ENCODE results near the gene TBCD.

Gene TBCD

DNA sequence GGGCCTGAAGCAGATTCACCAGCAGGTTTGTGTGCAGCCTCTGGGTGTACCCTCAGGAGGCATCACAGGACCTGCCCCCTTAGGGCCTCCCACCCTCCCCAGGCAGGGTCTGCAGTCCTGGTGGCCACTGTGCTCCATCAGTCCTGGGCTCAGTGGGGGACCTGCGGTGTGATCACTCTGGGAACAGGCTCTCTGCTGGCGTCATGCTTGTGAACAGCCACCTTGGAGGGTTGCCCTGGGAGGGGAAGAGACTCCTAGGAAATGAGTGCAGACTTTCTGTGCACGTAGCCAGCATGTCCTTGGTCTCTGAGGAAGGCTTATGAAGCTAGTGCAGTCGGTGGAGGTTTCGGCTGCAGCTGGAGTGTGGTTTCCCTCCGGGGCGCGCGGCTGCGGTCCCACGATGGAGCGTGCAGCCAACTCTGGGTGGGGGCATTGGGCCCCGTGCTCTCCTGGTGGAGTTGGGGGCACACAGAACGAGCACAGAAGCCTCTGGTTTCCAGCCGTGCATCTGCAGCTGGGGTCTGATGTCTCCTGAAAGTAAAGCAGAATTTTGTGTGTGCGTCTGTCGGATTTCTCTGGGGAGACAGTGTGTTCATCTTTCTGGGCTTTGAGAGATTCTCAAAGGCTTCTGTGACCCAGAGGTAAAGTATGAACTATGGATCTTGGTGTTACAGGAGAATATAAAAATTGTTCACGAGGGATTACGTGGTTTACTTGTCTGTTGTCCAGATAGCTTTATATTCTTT is 156.1 kb downstream of the TBCD start:
- no peak for DNase-seq (ENCODE audit: low read depth)

DNA sequence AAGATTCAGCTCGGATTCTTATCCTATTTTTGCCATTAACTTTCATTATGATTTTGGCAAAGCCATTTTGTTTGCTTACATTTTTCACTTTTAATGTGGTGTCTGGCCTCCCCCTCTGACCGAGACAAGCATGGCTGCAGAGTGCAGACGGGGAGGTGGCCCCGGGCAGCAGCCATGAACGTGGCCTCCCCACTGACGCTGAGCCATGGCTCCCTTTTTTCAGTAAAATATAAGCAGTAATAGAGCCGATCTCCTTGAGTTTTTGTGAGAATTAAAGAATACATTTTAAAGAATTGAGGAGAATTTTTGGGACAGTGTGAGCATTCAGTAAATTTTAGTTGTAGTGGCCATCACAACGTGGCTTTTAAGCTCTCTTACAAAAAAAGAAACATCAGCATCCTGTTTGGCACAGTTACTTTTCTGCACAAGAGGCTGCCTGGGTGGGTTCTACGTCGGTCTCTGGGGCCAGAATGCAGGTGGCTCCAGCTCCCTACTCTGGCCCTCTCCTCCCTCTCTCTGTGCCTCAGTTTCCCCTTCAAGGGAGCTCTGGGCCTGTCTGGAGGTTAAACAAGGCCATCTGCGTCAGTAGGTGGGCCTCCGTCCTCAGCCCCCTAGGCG is 156.8 kb downstream of the TBCD start:
- no peak for DNase-seq (ENCODE audit: low read depth)

GRCh38 chr17:82909322-82909904 is 157.5 kb downstream of the TBCD start:
- DNase-seq (ENCODE audit: low read depth) = peak; percentile 6

GRCh38 chr17:82910041-82910481 is 158.2 kb downstream of the TBCD start:
- no peak for DNase-seq (ENCODE audit: low read depth)

GRCh38 chr17:82910770-82911169 is 158.9 kb downstream of the TBCD start:
- DNase-seq (ENCODE audit: low read depth) = no peak

DNA sequence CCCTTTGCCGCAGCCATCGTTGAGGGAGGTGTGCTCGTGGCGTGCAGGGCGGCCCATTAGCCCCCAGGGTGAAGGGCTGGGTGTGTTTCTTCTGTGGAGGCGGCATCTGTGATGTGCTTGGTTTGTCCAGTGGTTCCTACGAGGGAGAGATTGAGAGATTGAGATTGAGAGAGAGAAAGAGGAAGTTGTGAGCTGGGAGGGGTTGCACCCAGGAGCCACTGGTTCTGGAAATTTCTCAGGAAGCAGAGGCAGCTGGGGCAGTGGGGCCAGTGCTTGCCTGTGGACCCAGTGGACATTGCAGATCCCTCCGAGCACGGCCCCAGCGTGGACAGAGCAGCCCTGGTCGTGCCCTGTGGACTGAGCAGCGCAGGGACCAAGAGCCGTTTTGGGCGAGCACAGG is 160.0 kb downstream of the TBCD start:
- DNase-seq (ENCODE audit: low read depth) = no peak

DNA sequence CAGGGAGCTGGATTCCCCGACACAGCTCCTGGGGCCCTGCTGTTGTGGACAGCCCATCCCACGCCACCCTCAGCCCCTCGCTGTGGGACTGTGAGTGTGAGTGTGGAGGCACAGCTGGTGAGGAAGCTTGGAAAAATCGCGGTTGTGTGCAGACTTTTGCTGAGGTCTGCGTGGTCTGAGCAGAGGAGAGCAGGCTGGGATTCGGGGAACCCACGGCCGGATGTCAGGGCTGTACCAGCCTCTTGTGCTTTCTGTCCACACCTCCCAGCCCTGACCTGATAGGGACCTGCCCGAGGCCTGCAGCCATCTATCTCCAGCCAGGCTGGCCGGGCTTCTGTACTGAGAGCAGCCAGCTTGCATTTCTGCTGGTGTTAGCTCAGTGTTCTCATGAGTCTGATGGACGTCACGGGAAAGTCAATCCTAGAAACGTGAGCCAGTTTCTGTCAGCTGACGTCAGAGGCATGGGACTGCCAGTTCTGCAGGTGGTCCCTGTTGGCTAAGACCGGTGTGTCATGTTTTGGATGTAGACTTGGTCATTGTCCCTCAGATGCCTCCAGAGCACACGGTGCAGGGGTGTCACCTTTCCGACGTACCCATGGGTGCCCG is 160.7 kb downstream of the TBCD start:
- no peak for DNase-seq (ENCODE audit: low read depth)

DNA sequence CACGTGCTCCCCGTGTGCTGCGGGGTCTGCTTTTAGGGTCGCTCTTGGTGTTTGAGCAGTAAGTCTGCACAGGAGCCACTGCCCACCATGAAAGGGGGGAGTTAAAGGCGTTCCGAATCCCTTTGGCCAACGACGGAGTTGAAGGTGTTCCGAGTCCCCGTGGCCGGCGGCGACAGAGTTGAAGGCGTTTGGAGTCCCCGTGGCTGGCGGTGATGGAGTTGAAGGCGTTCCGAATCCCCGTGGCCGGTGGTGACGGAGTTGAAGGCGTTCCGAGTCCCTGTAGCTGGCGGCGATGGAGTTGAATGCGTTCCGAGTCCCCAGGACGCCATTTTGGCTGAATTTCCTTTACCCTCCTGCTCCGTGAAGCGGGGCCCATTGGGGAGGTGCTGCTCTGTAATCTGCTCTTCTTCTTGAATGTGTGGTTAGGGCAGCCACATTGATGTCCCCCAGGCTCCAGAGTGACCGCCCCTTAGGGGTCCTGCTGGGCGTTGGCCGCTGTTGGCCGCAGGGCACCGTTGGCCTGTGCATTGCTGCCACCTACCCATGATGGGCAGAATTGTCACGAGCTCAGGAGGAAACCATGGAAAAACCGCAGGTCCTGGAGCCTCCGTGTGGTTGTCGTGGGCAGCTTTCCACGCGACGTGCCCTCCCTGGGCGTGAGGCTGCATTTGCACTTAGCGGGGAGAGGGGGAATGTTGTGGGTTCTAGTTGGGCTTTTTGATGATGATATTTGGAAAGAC is 161.6 kb downstream of the TBCD start:
- no peak for DNase-seq (ENCODE audit: low read depth)

GRCh38 chr17:82914375-82914774 is 162.5 kb downstream of the TBCD start:
- no peak for DNase-seq (ENCODE audit: low read depth)

DNA sequence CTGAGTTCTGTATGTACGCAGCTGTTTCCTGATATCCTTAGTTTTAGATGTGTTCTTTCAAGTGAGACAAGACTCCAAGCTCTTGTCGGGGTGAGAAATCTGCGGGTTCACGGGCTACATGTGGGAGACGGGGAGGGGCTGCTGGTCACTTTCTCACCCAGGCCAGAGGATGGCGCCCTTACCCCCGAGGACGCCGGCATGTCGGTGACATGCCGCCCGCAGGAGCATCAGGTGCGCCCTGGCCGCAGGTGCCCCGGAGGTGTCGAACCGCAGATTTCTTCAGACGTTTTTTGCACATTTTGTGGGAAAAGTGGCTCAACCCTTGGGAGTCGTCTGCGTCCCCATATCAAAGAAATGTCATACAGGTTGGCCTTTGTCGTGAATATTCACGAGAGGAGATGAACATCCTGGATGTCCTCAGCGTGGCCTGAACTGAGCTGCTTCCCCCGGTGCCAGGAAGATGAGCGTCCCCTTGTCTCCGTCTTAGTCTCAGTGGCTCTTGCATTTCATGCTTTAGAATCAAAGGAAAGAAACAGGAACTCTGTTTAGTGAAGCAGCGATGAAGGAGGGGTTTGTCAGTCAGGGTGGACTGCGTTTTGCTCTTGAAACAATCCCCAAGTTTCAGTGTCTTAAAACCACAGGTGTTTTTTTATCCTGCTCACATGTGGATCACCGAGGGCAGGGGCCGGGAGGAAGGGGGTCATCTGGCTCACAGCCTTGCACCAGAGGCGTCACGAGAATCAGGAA is 163.3 kb downstream of the TBCD start:
- DNase-seq (ENCODE audit: low read depth) = no peak

GRCh38 chr17:82915757-82916027 is 163.8 kb downstream of the TBCD start:
- no peak for DNase-seq (ENCODE audit: low read depth)

DNA sequence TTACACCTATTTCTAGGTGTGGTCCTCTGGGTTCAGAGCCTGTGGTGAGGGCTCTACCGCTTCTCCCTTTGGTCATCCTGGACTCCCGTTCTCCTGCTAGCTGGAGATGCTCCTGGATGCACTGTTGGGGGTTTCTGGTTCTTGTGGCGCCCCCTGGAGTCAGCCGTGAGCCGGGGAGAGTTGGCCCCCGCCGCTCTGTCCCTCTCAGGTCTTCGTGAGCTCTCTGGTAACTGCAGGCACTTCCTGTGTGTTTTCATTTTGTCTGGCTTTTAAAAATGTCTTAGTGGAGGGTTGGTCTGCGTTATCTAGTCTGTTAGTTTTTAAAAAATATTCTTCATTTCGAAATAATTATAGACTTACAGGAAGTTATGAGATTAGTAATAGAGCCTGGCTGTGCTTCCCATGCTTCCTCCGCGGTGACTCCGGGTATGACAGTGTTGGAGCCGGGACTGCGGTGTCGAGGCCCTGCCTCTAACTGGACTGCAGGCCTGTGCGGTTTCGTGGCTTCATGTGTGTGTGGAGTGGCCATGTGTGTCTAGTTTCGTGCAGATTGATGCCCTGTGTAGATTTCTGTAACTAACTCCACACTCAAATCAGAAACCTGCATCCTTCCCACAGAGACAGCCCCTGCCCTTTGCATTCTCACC is 166.0 kb downstream of the TBCD start:
- no peak for DNase-seq (ENCODE audit: low read depth)

DNA sequence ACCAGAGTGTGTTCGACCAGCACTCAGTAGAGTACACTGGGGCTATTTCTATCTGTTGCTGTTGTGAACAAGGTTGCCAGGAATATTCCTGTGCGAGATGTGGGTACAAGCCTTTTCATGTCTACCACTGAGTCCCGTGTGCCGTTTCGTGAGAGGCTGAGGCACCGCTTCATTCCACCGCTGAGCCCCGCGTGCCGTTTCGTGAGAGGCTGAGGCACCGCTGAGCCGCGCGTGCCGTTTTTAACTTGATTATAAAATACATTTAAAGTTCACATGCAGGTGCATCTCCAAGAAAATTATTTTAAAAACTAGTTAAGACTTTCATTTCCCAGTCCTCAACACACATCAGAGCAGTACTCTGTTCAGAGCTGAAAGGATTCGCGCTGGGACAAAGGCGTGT is 166.6 kb downstream of the TBCD start:
- no peak for DNase-seq (ENCODE audit: low read depth)

DNA sequence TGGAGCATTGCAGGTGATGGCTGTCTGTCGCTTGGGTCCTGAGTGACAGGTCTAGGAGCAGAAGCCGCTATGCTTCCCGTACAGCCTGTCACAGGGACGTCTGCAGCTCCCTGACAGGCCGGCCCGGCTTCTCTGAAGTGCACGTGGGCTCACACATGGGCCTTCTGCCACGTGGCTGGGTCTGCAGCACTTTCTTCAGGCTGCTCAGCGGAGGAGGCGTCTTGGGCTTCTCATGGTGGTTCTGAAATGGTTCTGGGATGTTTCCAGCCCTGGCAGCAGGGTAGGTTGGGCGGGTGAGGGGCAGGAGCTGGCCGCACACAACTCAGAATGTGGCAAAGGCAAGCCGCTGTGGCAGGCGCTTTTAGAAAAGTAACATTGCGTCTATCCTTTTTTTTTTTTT is 168.3 kb downstream of the TBCD start:
- no peak for DNase-seq (ENCODE audit: low read depth)

GRCh38 chr17:82920715-82921114 is 168.8 kb downstream of the TBCD start:
- no peak for DNase-seq (ENCODE audit: low read depth)

DNA sequence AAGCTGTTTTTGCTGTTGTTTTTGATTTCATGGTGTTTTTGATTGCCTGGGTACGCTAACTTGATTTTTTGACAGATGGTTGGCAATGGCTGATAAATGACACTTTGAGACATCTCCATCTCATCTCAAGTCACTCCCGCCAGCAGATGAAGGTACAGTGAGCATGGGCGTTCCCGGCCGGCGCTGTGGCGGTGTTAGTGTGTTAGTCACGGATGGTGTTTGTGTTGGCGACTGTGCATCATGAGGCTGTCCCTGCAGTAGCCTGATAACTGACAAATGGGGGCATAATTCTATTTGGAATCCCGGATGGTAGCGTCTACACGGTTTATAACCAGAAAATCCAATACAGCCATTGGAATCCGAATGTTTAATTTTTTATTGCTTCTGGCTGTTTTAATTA is 169.6 kb downstream of the TBCD start:
- DNase-seq (ENCODE audit: low read depth) = no peak

GRCh38 chr17:82922646-82923045 is 170.8 kb downstream of the TBCD start:
- DNase-seq (ENCODE audit: low read depth) = no peak

GRCh38 chr17:82923366-82924113 is 171.7 kb downstream of the TBCD start:
- no peak for DNase-seq (ENCODE audit: low read depth)

DNA sequence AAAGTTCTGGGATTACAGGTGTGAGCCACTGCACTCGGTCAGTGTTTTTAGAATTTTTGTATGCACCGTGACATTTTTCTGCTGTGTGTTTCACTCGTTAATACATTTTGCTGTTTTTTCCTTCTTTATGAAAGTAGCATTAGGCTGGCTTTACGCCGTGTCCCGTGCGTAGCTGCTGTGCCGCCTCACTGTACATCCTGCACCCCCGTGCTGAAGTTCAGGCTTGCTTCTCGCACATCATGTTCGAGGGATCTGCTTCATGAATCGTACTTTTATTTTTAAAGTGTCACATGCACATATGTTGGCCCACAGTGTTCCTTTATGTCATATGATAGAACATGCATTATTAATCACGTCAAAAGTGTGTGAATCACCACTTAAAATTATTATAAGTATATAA is 172.3 kb downstream of the TBCD start:
- no peak for DNase-seq (ENCODE audit: low read depth)

DNA sequence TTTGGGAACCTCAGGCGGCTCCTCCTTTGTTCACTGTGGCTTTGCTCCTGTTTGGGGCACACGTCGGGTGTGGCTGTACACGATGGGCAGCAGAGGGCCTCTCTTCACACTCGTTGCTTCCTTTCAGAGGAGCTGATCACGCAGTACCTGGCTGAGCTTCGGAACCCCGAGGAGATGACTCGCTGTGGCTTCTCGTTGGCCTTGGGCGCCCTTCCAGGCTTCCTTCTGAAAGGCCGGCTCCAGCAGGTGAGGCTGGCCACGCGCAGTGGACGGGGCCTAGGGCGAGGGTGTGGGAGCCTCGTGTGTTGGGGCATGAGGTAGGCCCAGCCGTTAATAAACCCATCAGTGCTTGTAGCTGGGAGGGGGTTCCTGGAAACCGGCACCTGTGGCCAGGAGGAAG is 172.9 kb downstream of the TBCD start:
- DNase-seq (ENCODE audit: low read depth) = no peak

DNA sequence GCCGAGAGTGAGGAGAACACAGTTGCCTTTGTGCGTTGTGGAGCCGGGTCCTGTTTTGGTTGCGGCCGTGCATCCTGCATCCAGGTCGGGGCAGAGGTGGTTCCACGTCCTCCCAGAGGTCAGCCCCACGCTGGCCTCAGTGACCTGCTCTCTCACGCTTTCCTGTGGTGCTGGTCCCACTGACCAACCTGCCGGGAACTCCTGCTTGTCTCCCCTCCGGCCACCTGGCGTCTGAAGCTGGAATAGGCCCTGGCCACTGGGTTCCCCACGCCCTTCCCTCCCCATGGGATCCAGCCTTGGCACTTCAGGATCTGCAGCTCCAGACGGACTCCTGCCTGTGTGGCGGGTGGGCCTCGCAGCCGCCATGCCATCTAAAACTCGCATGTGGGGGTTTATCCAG is 173.5 kb downstream of the TBCD start:
- DNase-seq (ENCODE audit: low read depth) = no peak
